OCI-LY3 (cell line): Measurements from ENCODE around the gene EIF3C.
"Not testable (repeated sequence)": the region's sequence is repeated elsewhere in the genome, so short reads cannot be mapped to it uniquely, and the experiment has no call there.

ENCODE experiments used
- H2AFZ ChIP-seq: fragments of 200-600, 300-600 bp; shearing (Covaris generic); 2 replicates; pipeline ENCODE4 v1.6.0; 2014; ENCODE audit warnings: antibody characterized with exemption, low read depth, low read length
- H3K27ac ChIP-seq: fragments of 200-600, 300-600 bp; sonication (generic); 2 replicates; pipeline ENCODE4 v1.5.1; 2014; ENCODE audit warnings: mild to moderate bottlenecking, low read length, moderate library complexity, mixed read lengths
- H3K27me3 ChIP-seq: fragments of 200-600, 300-600 bp; sonication (generic); 2 replicates; pipeline ENCODE4 v1.6.1; 2014; ENCODE audit warnings: low read depth, low read length, mixed read lengths
- H3K36me3 ChIP-seq: fragments of 200-600, 300-600 bp; sonication (generic); replicated peaks from 2 replicates; pipeline ENCODE3; 2014; ENCODE audit warnings: low read depth, low read length, mixed read lengths
- H3K4me1 ChIP-seq: fragments of 300-600, 200-600 bp; sonication (generic); 2 replicates; pipeline ENCODE4 v1.6.1; 2014; ENCODE audit warnings: low read length, mixed read lengths
- H3K4me2 ChIP-seq: fragments of 200-600, 300-600 bp; sonication (generic); 2 replicates; pipeline ENCODE4 v1.6.1; 2014; ENCODE audit warnings: low read length, mixed read lengths
- H3K4me3 ChIP-seq: fragments of 300-600, 200-600 bp; sonication (generic); 2 replicates; pipeline ENCODE4 v1.5.1; 2014; ENCODE audit warnings: antibody characterized with exemption, mild to moderate bottlenecking, low read length, moderate library complexity
- H3K79me2 ChIP-seq: fragments of 300-600, 200-600 bp; shearing (Covaris generic); 2 replicates; pipeline ENCODE4 v1.6.1; 2014; ENCODE audit warnings: mild to moderate bottlenecking, low read length, mixed read lengths
- H3K9ac ChIP-seq: fragments of 300-600, 200-600 bp; shearing (Covaris generic); 2 replicates; pipeline ENCODE4 v1.6.0; 2014; ENCODE audit warnings: mild to moderate bottlenecking, low read length, moderate library complexity
- H3K9me3 ChIP-seq: fragments of 200-600, 300-600 bp; shearing (Covaris generic); 2 replicates; pipeline ENCODE4 v1.6.1; 2014; ENCODE audit warnings: low read length, mixed read lengths; ENCODE audit not compliant: insufficient read depth
- H4K20me1 ChIP-seq: fragments of 200-600, 300-600 bp; sonication (generic); 2 replicates; pipeline ENCODE4 v1.6.1; 2016; ENCODE audit warnings: low read length, mixed read lengths; ENCODE audit not compliant: insufficient read depth

The EIF3C gene

GRCh38 chr16:28699792-28700191, 11.5 kb upstream of the EIF3C start:
- H3K27me3 ChIP-seq, H3K79me2 ChIP-seq, H4K20me1 ChIP-seq, H3K36me3 ChIP-seq, H3K4me1 ChIP-seq, H2AFZ ChIP-seq, H3K27ac ChIP-seq, H3K9ac ChIP-seq, H3K9me3 ChIP-seq, H3K4me3 ChIP-seq, H3K4me2 ChIP-seq: not testable (repeated sequence)

GRCh38 chr16:28700349-28700748, 10.9 kb upstream of the EIF3C start:
- H3K9ac ChIP-seq = not testable (repeated sequence)

GRCh38 chr16:28701384-28701783, 9.9 kb upstream of the EIF3C start:
- H3K4me3 ChIP-seq, H3K27ac ChIP-seq, H3K9me3 ChIP-seq, H3K79me2 ChIP-seq, H4K20me1 ChIP-seq, H3K36me3 ChIP-seq, H3K9ac ChIP-seq, H3K4me1 ChIP-seq, H3K4me2 ChIP-seq, H2AFZ ChIP-seq, H3K27me3 ChIP-seq: not testable (repeated sequence)

More at GRCh38 chr16:28700349-28700748, 10.9 kb upstream of the EIF3C start:
- not testable (repeated sequence) for H4K20me1 ChIP-seq, H3K27ac ChIP-seq, H3K4me3 ChIP-seq, H3K9me3 ChIP-seq, H3K36me3 ChIP-seq, H2AFZ ChIP-seq, H3K4me2 ChIP-seq, H3K4me1 ChIP-seq, H3K79me2 ChIP-seq, H3K27me3 ChIP-seq

- not testable (repeated sequence) for H3K79me2 ChIP-seq, H3K4me2 ChIP-seq
These were observed 7.0 kb upstream of the EIF3C start for GRCh38 chr16:28704246-28704645.

GRCh38 chr16:28722852-28723650, 11.8 kb downstream of the EIF3C start:
- H3K4me1 ChIP-seq, H3K27ac ChIP-seq, H3K27me3 ChIP-seq, H3K4me3 ChIP-seq, H3K36me3 ChIP-seq, H3K9me3 ChIP-seq, H4K20me1 ChIP-seq, H2AFZ ChIP-seq, H3K9ac ChIP-seq, H3K4me2 ChIP-seq, H3K79me2 ChIP-seq: not testable (repeated sequence)

More at GRCh38 chr16:28704246-28704645, 7.0 kb upstream of the EIF3C start:
- H3K9me3 ChIP-seq, H3K4me3 ChIP-seq, H3K4me1 ChIP-seq, H3K9ac ChIP-seq, H3K27ac ChIP-seq, H3K27me3 ChIP-seq, H3K36me3 ChIP-seq, H2AFZ ChIP-seq, H4K20me1 ChIP-seq: not testable (repeated sequence)

GRCh38 chr16:28731253-28731652, 20.0 kb downstream of the EIF3C start:
- H3K79me2 ChIP-seq = not testable (repeated sequence)

GRCh38 chr16:28732455-28733124, 21.3 kb downstream of the EIF3C start:
- H3K4me2 ChIP-seq, H3K9ac ChIP-seq, H3K27me3 ChIP-seq, H3K4me1 ChIP-seq, H3K36me3 ChIP-seq, H3K9me3 ChIP-seq, H4K20me1 ChIP-seq, H3K79me2 ChIP-seq, H2AFZ ChIP-seq, H3K4me3 ChIP-seq, H3K27ac ChIP-seq: not testable (repeated sequence)

More at GRCh38 chr16:28731253-28731652, 20.0 kb downstream of the EIF3C start:
- not testable (repeated sequence) for H3K36me3 ChIP-seq, H4K20me1 ChIP-seq, H3K27me3 ChIP-seq, H3K9ac ChIP-seq, H3K9me3 ChIP-seq, H3K27ac ChIP-seq, H2AFZ ChIP-seq, H3K4me3 ChIP-seq, H3K4me1 ChIP-seq, H3K4me2 ChIP-seq

GRCh38 chr16:28739787-28740186, 28.5 kb downstream of the EIF3C start:
- not testable (repeated sequence) for H3K4me2 ChIP-seq, H4K20me1 ChIP-seq, H3K9ac ChIP-seq, H3K79me2 ChIP-seq, H3K36me3 ChIP-seq, H3K9me3 ChIP-seq, H3K4me1 ChIP-seq, H2AFZ ChIP-seq, H3K27me3 ChIP-seq, H3K4me3 ChIP-seq, H3K27ac ChIP-seq

GRCh38 chr16:28740631-28741030, 29.4 kb downstream of the EIF3C start:
- not testable (repeated sequence) for H3K4me1 ChIP-seq, H3K27ac ChIP-seq, H4K20me1 ChIP-seq, H3K9ac ChIP-seq, H3K4me3 ChIP-seq, H3K79me2 ChIP-seq, H3K4me2 ChIP-seq, H2AFZ ChIP-seq, H3K27me3 ChIP-seq, H3K36me3 ChIP-seq, H3K9me3 ChIP-seq
